Thoracic aorta (tissue), 2 donors: ENCODE results near the gene NUDT19. TPM values are rescaled to one million over a fixed set of nuclear protein-coding genes. Genes with fewer than 3 reads are reported as not detected.
"Not testable (repeated sequence)": the region's sequence is repeated elsewhere in the genome, so short reads cannot be mapped to it uniquely, and the experiment has no call there.

ENCODE experiments used
- ATAC-seq: fragments of 150-250 bp; one replicate; pipeline ENCODE4 v1.8.0; 2017; ENCODE audit warnings: low read depth; ENCODE audit not compliant: insufficient number of reproducible peaks, low FRiP score
- DNase-seq: peaks from one replicate; pipeline ENCODE4 v3.0.0-alpha.2; 2020; ENCODE audit warnings: low spot score
- H3K27ac ChIP-seq, 2 donors: fragments of 200-600 bp; sonication (generic); 1 replicate in 1 of 2; 2 replicates in 1 of 2; pipeline ENCODE4 v1.5.1; 2016; ENCODE audit warnings: mild to moderate bottlenecking in 2 of 2, moderate library complexity in 2 of 2
- H3K27me3 ChIP-seq: fragments of 200-600 bp; sonication (generic); replicated peaks from 2 replicates; pipeline ENCODE4 v1.6.0; 2016; ENCODE audit warnings: mild to moderate bottlenecking; ENCODE audit not compliant: insufficient read depth
- H3K36me3 ChIP-seq: fragments of 200-600 bp; sonication (generic); one replicate; pipeline ENCODE4 v1.5.1; 2016
- H3K4me1 ChIP-seq, 2 donors: fragments of 200-600 bp; sonication (generic); 1 replicate in 1 of 2; 2 replicates in 1 of 2; pipeline versions ENCODE4 v1.5.1 to v1.6.0; 2016; ENCODE audit warnings: low read depth in 2 of 2, mild to moderate bottlenecking in 1 of 2; ENCODE audit not compliant: control insufficient read depth in 1 of 2
- H3K4me3 ChIP-seq: fragments of 200-600 bp; sonication (generic); 2 replicates; pipeline ENCODE4 v1.5.1; 2016; ENCODE audit warnings: mild to moderate bottlenecking
- H3K9me3 ChIP-seq: fragments of 200-600 bp; sonication (generic); 2 replicates; pipeline ENCODE4 v1.5.1; 2016
- total RNA-seq, 2 donors: library from RNA; depleted of rRNA; stranded (reverse); fragments of >200 nt; gene quantifications; one replicate each; pipeline versions ENCODE4 v1.1.0 to v1.2.3, GENCODE V29; 2016
- TF ChIP-seq, protein P1 (sequence below): fragments of 200-600 bp; sonication (generic); IDR thresholded peaks from one replicate; pipeline ENCODE4 v1.5.1; 2019; ENCODE audit warnings: antibody characterized with exemption

Gene NUDT19
- total RNA-seq, 2 donors from 2014 or later = 5.7 to 11.7 TPM

DNA sequence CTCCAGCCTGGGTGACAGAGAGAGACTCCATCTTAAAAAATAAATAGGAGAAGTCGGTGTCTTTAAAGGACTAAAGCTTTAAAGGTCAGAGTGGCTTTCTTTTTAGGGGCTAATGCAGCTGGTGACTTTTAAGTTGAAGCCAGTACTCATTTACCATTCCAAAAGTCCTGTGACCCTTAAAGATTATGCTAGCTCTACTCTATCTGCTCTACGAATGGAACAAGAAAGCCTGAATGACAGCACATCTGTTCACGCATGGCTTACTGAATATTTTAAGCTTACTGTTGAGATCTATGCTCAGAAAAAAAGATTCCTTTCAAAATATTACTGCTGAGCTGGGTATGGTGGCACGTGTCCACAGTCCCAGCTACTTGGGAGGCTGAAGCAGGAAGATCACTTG is 44.3 kb downstream of the NUDT19 start:
- no peak for DNase-seq
- H3K9me3 ChIP-seq = no peaks in the 10 kb centered on the region
- H3K27ac ChIP-seq = no peak overlapping the region
- ATAC-seq = no peak
- H3K27me3 ChIP-seq = no peaks in the 10 kb centered on the region
- H3K4me3 ChIP-seq = no peak overlapping the region
- TF ChIP-seq, protein P1, sequence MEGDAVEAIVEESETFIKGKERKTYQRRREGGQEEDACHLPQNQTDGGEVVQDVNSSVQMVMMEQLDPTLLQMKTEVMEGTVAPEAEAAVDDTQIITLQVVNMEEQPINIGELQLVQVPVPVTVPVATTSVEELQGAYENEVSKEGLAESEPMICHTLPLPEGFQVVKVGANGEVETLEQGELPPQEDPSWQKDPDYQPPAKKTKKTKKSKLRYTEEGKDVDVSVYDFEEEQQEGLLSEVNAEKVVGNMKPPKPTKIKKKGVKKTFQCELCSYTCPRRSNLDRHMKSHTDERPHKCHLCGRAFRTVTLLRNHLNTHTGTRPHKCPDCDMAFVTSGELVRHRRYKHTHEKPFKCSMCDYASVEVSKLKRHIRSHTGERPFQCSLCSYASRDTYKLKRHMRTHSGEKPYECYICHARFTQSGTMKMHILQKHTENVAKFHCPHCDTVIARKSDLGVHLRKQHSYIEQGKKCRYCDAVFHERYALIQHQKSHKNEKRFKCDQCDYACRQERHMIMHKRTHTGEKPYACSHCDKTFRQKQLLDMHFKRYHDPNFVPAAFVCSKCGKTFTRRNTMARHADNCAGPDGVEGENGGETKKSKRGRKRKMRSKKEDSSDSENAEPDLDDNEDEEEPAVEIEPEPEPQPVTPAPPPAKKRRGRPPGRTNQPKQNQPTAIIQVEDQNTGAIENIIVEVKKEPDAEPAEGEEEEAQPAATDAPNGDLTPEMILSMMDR = no peak
- H3K4me1 ChIP-seq = no peaks in the 10 kb centered on the region
- no peaks in the 10 kb centered on the region for H3K36me3 ChIP-seq

DNA sequence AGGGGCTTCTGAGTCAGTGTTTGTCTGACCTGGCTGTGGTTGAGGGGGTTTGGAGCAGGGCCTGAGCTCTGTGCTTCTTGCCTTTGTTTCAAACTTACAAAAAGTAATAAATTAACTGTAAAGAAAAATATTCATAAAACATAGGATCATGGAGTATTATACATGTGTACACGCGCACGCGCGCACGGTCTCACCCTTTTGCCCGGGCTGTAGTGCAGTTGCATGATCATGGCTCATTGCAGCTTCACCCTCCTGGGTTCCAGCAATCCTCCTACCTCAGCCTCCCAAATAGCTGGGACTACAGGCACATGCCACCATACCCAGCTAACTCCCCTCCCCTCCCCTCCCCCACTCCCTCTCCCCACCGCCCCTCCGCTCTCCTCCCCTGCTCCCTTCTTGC is 51.4 kb downstream of the NUDT19 start:
- Histone ChIP-seq H3K4me1 (no peaks in the 10 kb centered on the region), H3K27me3 (no peaks in the 10 kb centered on the region)

DNA sequence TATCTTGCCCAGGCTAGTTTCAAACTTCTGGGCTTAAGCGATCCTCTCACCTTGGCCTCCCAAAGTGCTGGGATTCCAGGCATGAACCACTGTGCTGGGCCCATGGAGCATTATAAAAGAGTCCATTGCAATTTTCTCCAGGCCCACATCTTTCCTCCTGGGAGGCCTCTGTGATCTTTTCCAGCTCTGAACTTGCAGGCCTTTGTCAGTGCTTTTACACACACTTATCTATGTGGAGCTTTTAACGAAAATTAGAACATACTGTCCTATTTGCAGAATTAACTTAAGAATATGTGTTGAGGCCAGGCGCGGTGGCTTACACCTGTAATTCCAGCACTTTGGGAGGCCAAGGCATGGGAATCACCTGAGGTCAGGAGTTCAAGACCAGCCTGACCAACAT is 51.8 kb downstream of the NUDT19 start:
- no peak overlapping the region for H3K4me3 ChIP-seq
- no peaks in the 10 kb centered on the region for H3K27me3 ChIP-seq
- no peak overlapping the region for H3K27ac ChIP-seq
- no peaks in the 10 kb centered on the region for H3K9me3 ChIP-seq
- no peaks in the 10 kb centered on the region for H3K4me1 ChIP-seq
- TF ChIP-seq, protein P1 = no peak
- no peak for ATAC-seq
- no peak for DNase-seq
- H3K36me3 ChIP-seq = no peaks in the 10 kb centered on the region

More for the DNA sequence above, 51.4 kb downstream of the NUDT19 start:
- DNase-seq = no peak
- Histone ChIP-seq H3K27ac (no peak overlapping the region), H3K36me3 (no peaks in the 10 kb centered on the region), H3K9me3 (no peaks in the 10 kb centered on the region), H3K4me3 (no peak overlapping the region)
- ATAC-seq = no peak
- TF ChIP-seq, protein P1 = no peak

DNA sequence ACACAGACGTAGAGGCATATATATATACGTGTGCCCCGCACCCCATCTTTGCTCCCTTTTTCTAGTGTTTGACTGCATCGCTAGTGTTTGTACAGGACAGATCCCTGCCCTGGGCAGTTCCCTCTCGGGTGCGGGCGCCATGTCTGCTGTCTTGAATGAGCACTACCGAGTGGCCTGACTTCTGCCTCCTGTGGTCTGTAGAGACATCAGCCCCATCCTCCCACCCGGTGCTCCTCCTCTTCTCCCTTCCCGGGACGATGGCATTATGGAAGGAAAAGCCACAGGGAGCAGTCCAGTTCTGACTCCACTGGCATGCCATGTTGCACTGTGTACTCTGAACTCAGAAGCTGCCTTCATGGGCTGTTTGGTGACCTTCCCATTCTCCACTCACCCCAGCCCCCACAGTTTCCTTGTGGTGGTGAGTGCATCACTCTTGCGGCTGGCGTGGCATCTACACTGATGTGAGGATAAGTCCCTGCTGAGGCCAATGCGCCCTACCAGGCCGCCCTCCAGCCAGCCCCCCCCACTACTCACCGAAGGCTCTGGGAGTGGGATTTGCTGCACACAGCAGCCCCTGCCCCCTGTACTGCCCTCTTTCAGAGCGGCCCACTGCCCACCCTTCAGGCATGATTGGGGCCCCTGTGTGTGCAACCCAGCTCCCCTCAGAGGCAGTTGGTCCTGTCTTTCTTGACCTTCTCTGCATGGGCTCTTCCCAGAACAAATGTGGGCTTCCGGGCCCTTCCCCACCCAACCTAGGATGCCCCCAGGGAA is 53.1 kb downstream of the NUDT19 start:
- no peak overlapping the region for H3K4me3 ChIP-seq
- no peaks in the 10 kb centered on the region for H3K27me3 ChIP-seq
- H3K36me3 ChIP-seq = no peaks in the 10 kb centered on the region
- H3K27ac ChIP-seq = no peak overlapping the region
- no peaks in the 10 kb centered on the region for H3K4me1 ChIP-seq
- ATAC-seq (no peak), DNase-seq (no peak)
- H3K9me3 ChIP-seq = no peaks in the 10 kb centered on the region
- TF ChIP-seq, protein P1 = no peak

DNA sequence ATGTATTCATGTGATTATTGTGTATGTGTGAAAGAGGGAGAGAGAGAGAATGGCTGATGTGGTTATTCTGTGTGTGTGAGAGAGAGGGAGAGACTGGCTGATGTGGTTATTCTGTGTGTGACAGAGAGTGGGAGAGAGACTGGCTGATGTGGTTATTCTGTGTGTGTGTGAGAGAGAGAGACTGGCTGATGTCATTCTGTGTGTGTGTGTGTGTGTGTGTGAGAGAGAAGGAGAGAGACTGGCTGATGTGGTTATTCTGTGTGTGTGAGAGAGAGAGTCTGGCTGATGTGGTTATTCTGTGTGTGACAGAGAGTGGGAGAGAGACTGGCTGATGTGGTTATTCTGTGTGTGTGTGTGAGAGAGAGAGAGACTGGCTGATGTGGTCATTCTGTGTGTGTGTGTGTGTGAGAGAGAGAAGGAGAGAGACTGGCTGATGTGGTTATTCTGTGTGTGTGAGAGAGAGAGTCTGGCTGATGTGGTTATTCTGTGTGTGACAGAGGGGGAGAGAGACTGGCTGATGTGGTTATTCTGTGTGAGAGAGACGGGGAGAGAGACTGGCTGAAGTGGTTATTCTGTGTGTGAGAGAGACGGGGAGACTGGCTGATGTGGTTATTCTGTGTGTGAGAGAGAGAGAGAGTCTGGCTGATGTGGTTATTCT is 54.1 kb downstream of the NUDT19 start:
- H3K36me3 ChIP-seq, ATAC-seq, H3K4me3 ChIP-seq, DNase-seq, H3K27ac ChIP-seq, H3K27me3 ChIP-seq, H3K4me1 ChIP-seq, H3K9me3 ChIP-seq: not testable (repeated sequence)

DNA sequence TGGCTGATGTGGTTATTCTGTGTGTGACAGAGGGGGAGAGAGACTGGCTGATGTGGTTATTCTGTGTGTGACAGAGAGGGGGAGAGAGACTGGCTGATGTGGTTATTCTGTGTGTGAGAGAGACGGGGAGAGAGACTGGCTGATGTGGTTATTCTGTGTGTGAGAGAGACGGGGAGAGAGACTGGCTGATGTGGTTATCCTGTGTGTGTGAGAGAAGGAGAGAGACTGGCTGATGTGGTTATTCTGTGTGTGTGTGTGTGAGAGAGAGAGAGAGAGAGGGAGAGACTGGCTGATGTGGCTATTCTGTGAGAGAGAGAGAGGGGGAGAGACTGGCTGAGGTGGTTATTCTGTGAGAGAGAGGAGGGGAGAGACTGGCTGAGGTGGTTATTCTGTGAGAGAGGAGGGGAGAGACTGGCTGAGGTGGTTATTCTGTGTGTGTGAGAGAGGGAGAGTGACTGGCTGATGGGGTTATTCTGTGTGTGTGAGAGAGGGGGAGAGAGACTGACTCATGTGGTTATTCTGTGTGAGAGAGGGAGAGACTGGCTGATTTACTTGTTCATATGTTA is 55.1 kb downstream of the NUDT19 start:
- not testable (repeated sequence) for H3K27me3 ChIP-seq, H3K36me3 ChIP-seq, ATAC-seq, H3K27ac ChIP-seq, DNase-seq, H3K9me3 ChIP-seq, H3K4me1 ChIP-seq, H3K4me3 ChIP-seq
